Tibial nerve (tissue), 4 donors: ENCODE results near the gene UBE2D3.

ENCODE experiments used
- EP300 ChIP-seq, 2 donors: sonication (generic); formaldehyde crosslinking; IDR thresholded peaks; one replicate each; pipeline ENCODE4 v1.6.1; 2017; ENCODE audit warnings: antibody characterized with exemption in 2 of 2, mild to moderate bottlenecking in 1 of 2
- POLR2A ChIP-seq, 2 donors: fragments of 450-650 bp; IDR thresholded peaks; one replicate each; pipeline ENCODE4 v1.6.1; 2017; ENCODE audit warnings: antibody characterized with exemption in 2 of 2, mild to moderate bottlenecking in 2 of 2, moderate library complexity in 2 of 2
- TF ChIP-seq, protein P1 (sequence below), 5 experiments: fragments of 200-600 bp in 3 of 5; fragments of 450-650 bp in 2 of 5; sonication (generic) in 3 of 5; IDR thresholded peaks; one replicate each; pipeline ENCODE4 v1.5.1; 2016 to 2019; ENCODE audit warnings: antibody characterized with exemption in 5 of 5, mild to moderate bottlenecking in 3 of 5, moderate library complexity in 2 of 5

GRCh38 chr4:102786279-102786678 is 41.1 kb downstream of the UBE2D3 start:
- TF ChIP-seq, protein P1, sequence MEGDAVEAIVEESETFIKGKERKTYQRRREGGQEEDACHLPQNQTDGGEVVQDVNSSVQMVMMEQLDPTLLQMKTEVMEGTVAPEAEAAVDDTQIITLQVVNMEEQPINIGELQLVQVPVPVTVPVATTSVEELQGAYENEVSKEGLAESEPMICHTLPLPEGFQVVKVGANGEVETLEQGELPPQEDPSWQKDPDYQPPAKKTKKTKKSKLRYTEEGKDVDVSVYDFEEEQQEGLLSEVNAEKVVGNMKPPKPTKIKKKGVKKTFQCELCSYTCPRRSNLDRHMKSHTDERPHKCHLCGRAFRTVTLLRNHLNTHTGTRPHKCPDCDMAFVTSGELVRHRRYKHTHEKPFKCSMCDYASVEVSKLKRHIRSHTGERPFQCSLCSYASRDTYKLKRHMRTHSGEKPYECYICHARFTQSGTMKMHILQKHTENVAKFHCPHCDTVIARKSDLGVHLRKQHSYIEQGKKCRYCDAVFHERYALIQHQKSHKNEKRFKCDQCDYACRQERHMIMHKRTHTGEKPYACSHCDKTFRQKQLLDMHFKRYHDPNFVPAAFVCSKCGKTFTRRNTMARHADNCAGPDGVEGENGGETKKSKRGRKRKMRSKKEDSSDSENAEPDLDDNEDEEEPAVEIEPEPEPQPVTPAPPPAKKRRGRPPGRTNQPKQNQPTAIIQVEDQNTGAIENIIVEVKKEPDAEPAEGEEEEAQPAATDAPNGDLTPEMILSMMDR (IDR thresholded peaks at IDR 0.05), result no peak
- no peak for TF ChIP-seq EP300 (IDR thresholded peaks at IDR 0.05)
- no peak for TF ChIP-seq POLR2A (IDR thresholded peaks at IDR 0.05)
